ENCODE data around the gene RNU7-1. TPM values are rescaled to one million over a fixed set of nuclear protein-coding genes. Genes with fewer than 3 reads are reported as not detected.

Gene RNU7-1
- not detected for total RNA-seq

- Histone ChIP-seq H3K4me3 (peak within 1 kb of the TSS; percentile 46 to 75 (median 69)), H3K4me1 (peaks cover 24 to 48% (median 36%) of the 10 kb centered on the region in 4 donors), H3K27me3 (no peaks in the 10 kb centered on the region), H3K9me3 (no peaks in the 10 kb centered on the region), H3K27ac (peak within 1 kb of the TSS; percentile 93 to 98 (median 93)), H3K36me3 (peaks cover 0 to 46% (median 14%) of the 10 kb centered on the region in 4 donors)
- TF ChIP-seq POLR2A (IDR thresholded peaks at IDR 0.05) (peak; percentile 27 to 84 (median 62)), POLR2AphosphoS5 (IDR thresholded peaks at IDR 0.05) (peak; percentile 33 to 86), CTCF (IDR thresholded peaks at IDR 0.05) (no peak), EP300 (IDR thresholded peaks at IDR 0.05) (peak in 1 of 4 donors; percentile 69)
- peak; percentile 76 to 78 for ATAC-seq (ENCODE audit: low FRiP score in 2 of 2)
- WGBS, 2 donors: 0% methylated on average over 17 to 31 of the region's 31 CpGs
- peak; percentile 74 to 93 for DNase-seq
Observed at GRCh38 chr12:6943722-6944380, at the start of gene RNU7-1, which contains the start of gene C12orf57. Gene RNU7-1, plus strand, starts transcription at chr12:6943816. Gene C12orf57, plus strand, starts transcription at chr12:6944022. Its CDS starts 100 bp downstream, at chr12:6944122.

- WGBS, 2 donors: 70 to 80% methylated on average over 3 of the region's 3 CpGs
- Histone ChIP-seq H3K36me3 (no peaks in the 10 kb centered on the region), H3K27ac (no peak overlapping the region), H3K9me3 (no peaks in the 10 kb centered on the region), H3K4me1 (peaks cover 8 to 23% (median 11%) of the 10 kb centered on the region in 4 donors), H3K4me3 (no peak overlapping the region), H3K27me3 (no peaks in the 10 kb centered on the region)
- no peak for ATAC-seq (ENCODE audit: low FRiP score in 2 of 2)
- no peak for DNase-seq
- no peak for TF ChIP-seq EP300 (IDR thresholded peaks at IDR 0.05)
- no peak for TF ChIP-seq CTCF (IDR thresholded peaks at IDR 0.05)
- TF ChIP-seq POLR2A (IDR thresholded peaks at IDR 0.05): no peak
- no peak for TF ChIP-seq POLR2AphosphoS5 (IDR thresholded peaks at IDR 0.05)
Observed at GRCh38 chr12:6894321-6894720, 49.3 kb upstream of the RNU7-1 start.

- WGBS, 2 donors: 80 to 85% methylated on average over 6 of the region's 6 CpGs
Observed at GRCh38 chr12:6896846-6897435, 46.7 kb upstream of the RNU7-1 start.

GRCh38 chr12:6899427-6899826 is 44.2 kb upstream of the RNU7-1 start:
- DNase-seq (no peak), ATAC-seq (ENCODE audit: low FRiP score in 2 of 2) (no peak)
- Histone ChIP-seq H3K9me3 (no peaks in the 10 kb centered on the region), H3K27ac (no peak overlapping the region), H3K4me3 (no peak overlapping the region), H3K27me3 (no peaks in the 10 kb centered on the region), H3K36me3 (no peaks in the 10 kb centered on the region), H3K4me1 (peaks cover 9 to 21% (median 13%) of the 10 kb centered on the region in 4 donors)
- WGBS, 2 donors: 53 to 59% methylated on average over 5 of the region's 5 CpGs
- TF ChIP-seq POLR2A (IDR thresholded peaks at IDR 0.05) (no peak), CTCF (IDR thresholded peaks at IDR 0.05) (no peak), EP300 (IDR thresholded peaks at IDR 0.05) (no peak)

More at GRCh38 chr12:6896846-6897435, 46.7 kb upstream of the RNU7-1 start:
- Histone ChIP-seq H3K4me1 (peaks cover 6 to 16% (median 8%) of the 10 kb centered on the region in 4 donors), H3K9me3 (no peaks in the 10 kb centered on the region), H3K27ac (no peak overlapping the region), H3K4me3 (no peak overlapping the region), H3K36me3 (no peaks in the 10 kb centered on the region), H3K27me3 (no peaks in the 10 kb centered on the region)
- DNase-seq (no peak), ATAC-seq (ENCODE audit: low FRiP score in 2 of 2) (no peak)
- TF ChIP-seq CTCF (IDR thresholded peaks at IDR 0.05) (no peak), POLR2AphosphoS5 (IDR thresholded peaks at IDR 0.05) (no peak), EP300 (IDR thresholded peaks at IDR 0.05) (no peak), POLR2A (IDR thresholded peaks at IDR 0.05) (no peak)

Measured in upper lobe of left lung (tissue), 6 donors.